H1 (cell line): Measurements from ENCODE around the gene PIMREG. TPM values are rescaled to one million over a fixed set of nuclear protein-coding genes. Genes with fewer than 3 reads are reported as not detected.

Source experiments
- CTCF ChIA-PET: fragments of 300-600 bp; sonication (Branson Sonifier 250); formaldehyde crosslinking; loops from one replicate; lab custom pipeline; 2021; ENCODE audit not compliant: partially characterized antibody; lab: Charles Lee
- POLR2A ChIA-PET: fragments of 300-600 bp; sonication (Branson Sonifier 250); formaldehyde crosslinking; loops from one replicate; lab custom pipeline; 2021; ENCODE audit warnings: inconsistent platforms; ENCODE audit not compliant: partially characterized antibody; lab: Charles Lee
- DNase-seq, 2 experiments: peaks; one replicate each; pipeline versions ENCODE4 v3.0.0 to v3.0.0-alpha.2; 2010 to 2022; ENCODE audit warnings: low spot score in 2 of 2, low read depth in 1 of 2, mixed read lengths in 1 of 2
- FAIRE-seq: peaks from 2 replicates; lab custom pipeline; 2011; peaks lifted over from hg19 to GRCh38; lab: Jason Lieb, UNC
- H2AFZ ChIP-seq: 2 replicates; pipeline ENCODE4 v1.8.1; 2012; ENCODE audit warnings: low read length, inconsistent platforms
- H2AK5ac ChIP-seq: 2 replicates; pipeline ENCODE4 v1.6.1; 2013; ENCODE audit warnings: low read depth, low read length
- H2BK120ac ChIP-seq: replicated peaks from 2 replicates; pipeline ENCODE3; 2013; ENCODE audit warnings: low read depth, low read length, inconsistent platforms
- H2BK12ac ChIP-seq: 2 replicates; pipeline ENCODE4 v1.6.1; 2013; ENCODE audit warnings: low read depth, low read length
- H2BK15ac ChIP-seq: 2 replicates; pipeline ENCODE4 v1.6.1; 2013; ENCODE audit warnings: low read length
- H2BK20ac ChIP-seq: 2 replicates; pipeline ENCODE4 v1.6.1; 2013; ENCODE audit warnings: low read length
- H2BK5ac ChIP-seq: 2 replicates; pipeline ENCODE4 v1.6.1; 2013; ENCODE audit warnings: low read depth, low read length
- H3K14ac ChIP-seq: 2 replicates; pipeline ENCODE4 v1.6.1; 2013; ENCODE audit warnings: inconsistent platforms; ENCODE audit not compliant: insufficient read length
- H3K18ac ChIP-seq: 2 replicates; pipeline ENCODE4 v1.6.1; 2013; ENCODE audit warnings: low read length; ENCODE audit errors: extremely low read depth
- H3K23ac ChIP-seq: 2 replicates; pipeline ENCODE4 v1.6.1; 2013; ENCODE audit warnings: inconsistent platforms; ENCODE audit not compliant: insufficient read length
- H3K23me2 ChIP-seq: 2 replicates; pipeline ENCODE4 v1.6.1; 2013; ENCODE audit warnings: low read depth, low read length
- H3K27ac ChIP-seq: 2 replicates; pipeline ENCODE4 v1.6.1; 2011; ENCODE audit warnings: low read depth, low read length, inconsistent platforms
- H3K27me3 ChIP-seq, 4 experiments: replicated peaks in 1 of 4; 1 replicate in 1 of 4; 2 replicates in 3 of 4; pipeline versions ENCODE4 v1.6.1 to v1.8.1; 2011 to 2013; ENCODE audit warnings: low read length in 3 of 4, mild to moderate bottlenecking in 3 of 4, inconsistent platforms in 2 of 4, mixed read lengths in 2 of 4, moderate library complexity in 1 of 4; ENCODE audit not compliant: control insufficient read depth in 3 of 4, insufficient read depth in 3 of 4; ENCODE audit errors: extremely low read depth in 1 of 4
- H3K36me3 ChIP-seq, 4 experiments: 2 replicates each; pipeline versions ENCODE4 v1.6.1 to v1.8.1; 2011 to 2013; ENCODE audit warnings: mild to moderate bottlenecking in 4 of 4, low read length in 3 of 4, moderate library complexity in 2 of 4, control low read depth in 1 of 4, inconsistent platforms in 1 of 4; ENCODE audit not compliant: insufficient read depth in 4 of 4, control insufficient read depth in 2 of 4
- H3K4ac ChIP-seq: replicated peaks from 2 replicates; pipeline ENCODE3; 2013; ENCODE audit warnings: low read length, low read depth, mixed read lengths, inconsistent platforms; ENCODE audit not compliant: insufficient read length
- H3K4me1 ChIP-seq, 4 experiments: replicated peaks in 1 of 4; 1 replicate in 1 of 4; 2 replicates in 3 of 4; pipeline versions ENCODE4 v1.6.1 to v1.8.1; 2011 to 2013; ENCODE audit warnings: low read length in 3 of 4, inconsistent platforms in 2 of 4, mixed read lengths in 1 of 4; ENCODE audit not compliant: insufficient read depth in 4 of 4, control insufficient read depth in 3 of 4
- H3K4me2 ChIP-seq, 2 experiments: 2 replicates each; pipeline versions ENCODE4 v1.6.1 to v1.8.1; 2011 to 2013; ENCODE audit warnings: low read depth in 2 of 2, low read length in 2 of 2, control low read depth in 1 of 2, inconsistent platforms in 1 of 2, mild to moderate bottlenecking in 1 of 2; ENCODE audit not compliant: insufficient read depth in 1 of 2
- H3K4me3 ChIP-seq, 4 experiments: fragments of 200-600, 300-600 bp in 1 of 4; sonication (generic), shearing (Covaris generic), sonication (Bioruptor Twin) in 1 of 4; 2 replicates each; pipeline versions ENCODE4 v1.5.1 to v1.8.1; 2011 to 2016; ENCODE audit warnings: low read length in 4 of 4, low read depth in 3 of 4, control low read depth in 2 of 4, inconsistent platforms in 2 of 4, mild to moderate bottlenecking in 2 of 4, mixed read lengths in 1 of 4, moderate library complexity in 1 of 4; ENCODE audit not compliant: insufficient read depth in 2 of 4; ENCODE audit errors: extremely low read depth in 1 of 4
- H3K56ac ChIP-seq: replicated peaks from 2 replicates; pipeline ENCODE3; 2013; ENCODE audit warnings: low read depth, mild to moderate bottlenecking, mixed read lengths, low read length, inconsistent platforms; ENCODE audit not compliant: insufficient read length
- H3K79me1 ChIP-seq: 2 replicates; pipeline ENCODE4 v1.6.1; 2013; ENCODE audit warnings: low read depth, low read length, control low read depth
- H3K79me2 ChIP-seq, 2 experiments: 2 replicates each; pipeline versions ENCODE4 v1.6.1 to v1.8.1; 2012 to 2013; ENCODE audit warnings: low read length in 2 of 2, mild to moderate bottlenecking in 2 of 2, inconsistent platforms in 1 of 2; ENCODE audit not compliant: insufficient read depth in 2 of 2, control insufficient read depth in 1 of 2
- H3K9ac ChIP-seq, 4 experiments: replicated peaks in 1 of 4; 1 replicate in 1 of 4; 2 replicates in 3 of 4; pipeline versions ENCODE4 v1.6.1 to v1.8.1; 2011 to 2013; ENCODE audit warnings: low read depth in 3 of 4, low read length in 3 of 4, control low read depth in 2 of 4, mild to moderate bottlenecking in 2 of 4, moderate library complexity in 2 of 4, inconsistent platforms in 1 of 4; ENCODE audit errors: extremely low read depth in 1 of 4
- H3K9me3 ChIP-seq, 2 experiments: 2 replicates each; pipeline versions ENCODE4 v1.6.1 to v1.8.1; 2012 to 2013; ENCODE audit warnings: mild to moderate bottlenecking in 2 of 2, moderate library complexity in 2 of 2, control low read depth in 1 of 2, inconsistent platforms in 1 of 2, low read depth in 1 of 2, low read length in 1 of 2, mixed read lengths in 1 of 2; ENCODE audit not compliant: insufficient read depth in 2 of 2
- H4K20me1 ChIP-seq, 2 experiments: replicated peaks in 1 of 2; 2 replicates each; pipeline versions ENCODE3 to v1.8.1; 2011 to 2013; ENCODE audit warnings: inconsistent platforms in 2 of 2, low read length in 2 of 2, mild to moderate bottlenecking in 1 of 2; ENCODE audit not compliant: insufficient read depth in 2 of 2, control insufficient read depth in 1 of 2
- H4K5ac ChIP-seq: 2 replicates; pipeline ENCODE4 v1.6.1; 2013; ENCODE audit warnings: low read length, low read depth, mixed read lengths, inconsistent platforms; ENCODE audit not compliant: insufficient read length
- H4K8ac ChIP-seq: 2 replicates; pipeline ENCODE4 v1.8.0; 2013; ENCODE audit warnings: mild to moderate bottlenecking, moderate library complexity, low read length, inconsistent platforms; ENCODE audit not compliant: insufficient read depth; ENCODE audit errors: extremely low read depth
- H4K91ac ChIP-seq: replicated peaks from 2 replicates; pipeline ENCODE3; 2013; ENCODE audit warnings: low read length, mixed read lengths, inconsistent platforms; ENCODE audit not compliant: insufficient read length
- BACH1 ChIP-seq: IDR thresholded peaks from 2 replicates; pipeline ENCODE4 v1.6.1; 2012; ENCODE audit warnings: low read length, improper control_type of control experiment
- CBX5 ChIP-seq: fragments of 300-800, 300-1000 bp; sonication (generic); IDR thresholded peaks from 2 replicates; pipeline ENCODE4 v1.7.1; 2016; ENCODE audit warnings: antibody characterized with exemption, low read length, low read depth
- CREB1 ChIP-seq: IDR thresholded peaks from 2 replicates; pipeline ENCODE4 v1.6.1; 2012; ENCODE audit warnings: inconsistent platforms
- E2F6 ChIP-seq: IDR thresholded peaks from 2 replicates; pipeline ENCODE4 v1.6.1; 2012; ENCODE audit warnings: inconsistent platforms
- GTF2F1 ChIP-seq: IDR thresholded peaks from 2 replicates; pipeline ENCODE4 v1.6.1; 2012; ENCODE audit warnings: low read depth, low read length, improper control_type of control experiment, borderline replicate concordance
- POU5F1 ChIP-seq: IDR thresholded peaks from 2 replicates; pipeline ENCODE4 v1.6.1; 2011; ENCODE audit warnings: low read depth, mild to moderate bottlenecking, low read length, moderate library complexity
- RBBP5 ChIP-seq: IDR thresholded peaks from 2 replicates; pipeline ENCODE4 v1.7.1; 2012; ENCODE audit warnings: low read depth, mild to moderate bottlenecking, inconsistent platforms, low read length, moderate library complexity, borderline replicate concordance
- RFX5 ChIP-seq: IDR thresholded peaks from 2 replicates; pipeline ENCODE4 v1.6.1; 2011; ENCODE audit warnings: low read depth, low read length, improper control_type of control experiment, borderline replicate concordance
- RXRA ChIP-seq: IDR thresholded peaks from 2 replicates; pipeline ENCODE4 v1.6.1; 2011; ENCODE audit warnings: low read depth, mild to moderate bottlenecking, low read length, moderate library complexity; ENCODE audit not compliant: insufficient read depth
- SIX5 ChIP-seq: IDR thresholded peaks from 2 replicates; pipeline ENCODE4 v1.6.1; 2011; ENCODE audit warnings: mild to moderate bottlenecking, low read depth, low read length
- SP1 ChIP-seq: IDR thresholded peaks from 2 replicates; pipeline ENCODE4 v1.6.1; 2011; ENCODE audit warnings: low read depth, low read length
- SRF ChIP-seq: IDR thresholded peaks from 2 replicates; pipeline ENCODE4 v1.6.1; 2011; ENCODE audit warnings: mild to moderate bottlenecking, low read depth, low read length, moderate library complexity
- SUZ12 ChIP-seq: fragments of 200-600 bp; sonication (generic); IDR thresholded peaks from 2 replicates; pipeline ENCODE4 v1.6.1; 2012; ENCODE audit warnings: mild to moderate bottlenecking, inconsistent platforms, low read length, moderate library complexity, mixed read lengths
- TBP ChIP-seq: IDR thresholded peaks from 2 replicates; pipeline ENCODE4 v1.6.1; 2011; ENCODE audit warnings: low read depth, low read length, improper control_type of control experiment
- TEAD4 ChIP-seq: IDR thresholded peaks from 2 replicates; pipeline ENCODE4 v1.6.1; 2012; ENCODE audit warnings: low read depth, low read length, inconsistent platforms, mixed read lengths
- WGBS, 2 experiments: shearing (Covaris generic) in 1 of 2; methylation state at CpG; one replicate each; pipeline versions ENCODE4 v1.1.6 to v1.1.7; 2013 to 2015; ENCODE audit warnings: low lambda C conversion rate in 2 of 2, mixed read lengths in 2 of 2, inconsistent platforms in 1 of 2, low coverage in 1 of 2, missing lambda C conversion rate in 1 of 2; ENCODE audit not compliant: insufficient replicate concordance in 2 of 2, insufficient coverage in 1 of 2, insufficient read length in 1 of 2; ENCODE audit errors: extremely low coverage in 1 of 2, missing lambda C conversion rate in 1 of 2; 5-methylcytosine and 5-hydroxymethylcytosine counted together
- polyA plus RNA-seq, 7 experiments: library from polyadenylated mRNA; depleted of rRNA in 3 of 7; stranded (reverse) in 5 of 7; unstranded in 2 of 7; fragments of >200 nt in 5 of 7; fragments of 200-250 nt in 2 of 7; gene quantifications; 1 replicate in 5 of 7; 2 replicates in 1 of 7; 4 replicates in 1 of 7; pipeline versions ENCODE4 v1.2.1 to v1.2.3, GENCODE V29; 2011 to 2013; ENCODE audit warnings: missing spikeins in 2 of 7, mixed read lengths in 2 of 7
- total RNA-seq: library from RNA; stranded (reverse); fragmentation: NEBNext Ultra II Directional; extraction: Animal tissue kit (Norgen Biotek cat#: 25700); gene quantifications from 2 replicates; pipeline ENCODE4 v1.2.1, GENCODE V29; 2021

The PIMREG gene
- total and polyA plus RNA-seq, 2 of the 8 experiments (the other 6 are each of a cell fraction or from before 2014, with no cell fraction given), result 133 to 148 TPM

GRCh38 chr17:6474906-6475305 is 30.7 kb downstream of the PIMREG start:
- Histone ChIP-seq H2AK5ac (no peak overlapping the region), H2BK5ac (no peak overlapping the region), H2BK20ac (no peak overlapping the region), H4K5ac (no peak overlapping the region), H3K18ac (no peak overlapping the region; the same call in 1 of the 2 replicates), H2BK120ac (no peak overlapping the region), H4K8ac (no peak overlapping the region), H3K14ac (no peak overlapping the region), H4K91ac (no peak overlapping the region), H3K9me3 (no peaks in the 10 kb centered on the region), H3K23ac (no peak overlapping the region), H2BK12ac (no peak overlapping the region), H3K4ac (no peak overlapping the region), H3K79me1 (no peaks in the 10 kb centered on the region), H3K27me3 (no peaks in the 10 kb centered on the region), H3K23me2 (no peaks in the 10 kb centered on the region), H3K9ac (no peak overlapping the region), H3K4me1 (peaks cover 0 to 14% (median 9%) of the 10 kb centered on the region in 4 experiments; a peak in 4 of 7 replicates), H2BK15ac (no peak overlapping the region), H2AFZ (no peak overlapping the region), H3K56ac (no peak overlapping the region), H3K27ac (no peak overlapping the region), H3K79me2 (no peaks in the 10 kb centered on the region), H4K20me1 (no peaks in the 10 kb centered on the region), H3K36me3 (no peaks in the 10 kb centered on the region), H3K4me3 (no peak overlapping the region), H3K4me2 (no peak overlapping the region)
- no peak for DNase-seq
- 79% methylated on average over 7 of the region's 7 CpGs; no CpG with 5 or more reads in 1 of the 2 experiments for WGBS, 2 experiments
- ChIA-PET POLR2A (interaction anchor here (0.9 to 1.0 kb wide), 2 partner anchors 11 to 16 kb away, joined by 3 read pairs; no protein-coding TSS in a partner anchor), CTCF (interaction anchor here (0.5 to 6.4 kb wide), 7 partner anchors 10 to 129 kb away, joined by 3 to 68 read pairs (median 4); no protein-coding TSS in a partner anchor)
- FAIRE-seq, result no peak
- TF ChIP-seq SP1 (no peak), GTF2F1 (no peak), SIX5 (no peak), RBBP5 (no peak), BACH1 (no peak), SUZ12 (no peak), RXRA (no peak), TBP (no peak), SRF (no peak), CBX5 (no peak), CREB1 (no peak), RFX5 (no peak), POU5F1 (no peak), TEAD4 (no peak), E2F6 (no peak)
